ENCODE results near the gene GATA3.
"Not testable (repeated sequence)": the region's sequence is repeated elsewhere in the genome, so short reads cannot be mapped to it uniquely, and the experiment has no call there.

Gene GATA3

DNA sequence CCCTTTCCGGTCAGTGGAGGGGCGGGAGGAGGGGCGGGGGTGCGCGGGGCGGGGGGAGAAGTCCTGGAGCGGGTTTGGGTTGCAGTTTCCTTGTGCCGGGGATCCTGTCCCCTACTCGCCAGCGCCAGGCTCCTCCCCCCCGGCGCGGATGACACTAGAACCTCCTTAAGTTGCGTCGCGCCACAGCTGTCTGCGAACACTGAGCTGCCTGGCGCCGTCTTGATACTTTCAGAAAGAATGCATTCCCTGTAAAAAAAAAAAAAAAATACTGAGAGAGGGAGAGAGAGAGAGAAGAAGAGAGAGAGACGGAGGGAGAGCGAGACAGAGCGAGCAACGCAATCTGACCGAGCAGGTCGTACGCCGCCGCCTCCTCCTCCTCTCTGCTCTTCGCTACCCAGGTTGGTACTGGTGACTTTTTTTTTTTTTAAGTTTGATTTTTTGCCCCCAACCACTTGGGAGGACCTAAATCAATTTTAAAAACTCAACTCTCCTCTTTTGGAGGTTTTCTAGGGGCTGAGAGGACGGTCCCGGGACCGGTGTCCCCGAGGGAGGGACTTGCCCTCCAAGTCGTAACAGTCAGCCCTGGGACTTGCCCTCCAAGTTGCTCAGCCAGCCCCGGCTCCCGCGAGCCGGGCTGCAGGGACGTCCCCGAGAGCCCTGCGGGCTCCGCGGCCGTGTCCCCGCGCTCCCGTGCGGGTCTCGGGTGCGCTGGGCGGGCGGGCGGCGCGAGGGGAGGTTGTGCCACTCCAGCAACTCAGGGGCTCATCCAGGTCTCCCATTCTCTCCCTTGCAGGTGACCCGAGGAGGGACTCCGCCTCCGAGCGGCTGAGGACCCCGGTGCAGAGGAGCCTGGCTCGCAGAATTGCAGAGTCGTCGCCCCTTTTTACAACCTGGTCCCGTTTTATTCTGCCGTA, at the start of gene GATA3:
Gene GATA3, plus strand, starts transcription at position 195 of the 914 bp plus-strand sequence. CDS start 968 bp downstream, outside the sequence.
- peak; percentile 64 for DNase-seq

DNA sequence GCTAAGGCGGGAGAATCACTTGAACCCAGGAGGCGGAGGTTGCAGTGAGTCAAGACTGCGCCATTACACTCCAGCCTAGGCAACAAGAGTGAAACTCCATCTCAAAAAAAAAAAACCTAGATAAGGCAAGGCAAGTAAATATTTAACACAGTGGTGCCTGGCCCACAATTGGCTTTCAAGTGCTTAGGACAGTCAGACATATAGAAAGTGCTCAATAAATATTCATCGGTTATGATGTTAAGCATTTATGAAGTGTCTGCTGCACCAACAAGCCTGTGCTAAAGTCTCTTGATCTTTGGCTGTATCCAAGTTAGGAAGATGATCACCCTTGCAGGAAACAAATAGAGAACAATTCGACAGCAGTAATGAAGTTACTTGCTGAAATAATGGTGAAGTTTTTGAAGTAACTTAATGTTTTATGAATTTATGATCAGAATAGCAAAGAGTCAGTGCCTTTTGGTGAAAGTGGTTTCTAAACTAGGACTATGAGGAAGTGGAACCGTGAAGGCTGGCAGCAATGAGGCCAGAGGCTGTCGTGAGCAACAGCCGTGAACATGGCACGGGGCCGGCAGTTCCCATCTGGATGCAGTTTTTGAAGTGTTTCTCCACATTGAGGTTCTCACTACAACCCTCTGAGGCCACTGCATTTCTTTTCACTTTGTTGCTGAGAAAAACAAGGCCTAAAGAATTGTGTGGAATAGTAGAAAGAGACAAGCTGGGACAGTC, 48.1 kb upstream of the GATA3 start:
- no peak for DNase-seq

DNA sequence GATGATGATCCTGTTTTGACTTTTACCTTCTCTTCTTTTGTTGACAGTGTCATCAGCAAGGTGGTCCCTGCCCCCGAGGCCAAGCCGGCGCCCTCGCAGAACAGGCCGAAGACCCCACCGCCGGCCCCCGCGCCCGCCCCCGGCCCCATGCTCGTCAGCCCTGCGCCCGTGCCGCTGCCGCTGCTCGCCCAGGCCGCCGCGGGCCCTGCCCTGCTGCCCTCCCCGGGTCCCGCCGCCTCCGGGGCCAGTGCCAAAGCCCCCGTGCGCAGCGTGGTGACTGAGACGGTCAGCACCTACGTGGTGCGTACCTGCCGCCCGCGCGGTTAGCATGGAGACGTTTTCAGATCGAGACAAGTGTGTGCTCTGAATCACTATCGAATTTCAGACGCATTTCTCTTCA, 45.5 kb upstream of the GATA3 start:
- no peak for DNase-seq

DNA sequence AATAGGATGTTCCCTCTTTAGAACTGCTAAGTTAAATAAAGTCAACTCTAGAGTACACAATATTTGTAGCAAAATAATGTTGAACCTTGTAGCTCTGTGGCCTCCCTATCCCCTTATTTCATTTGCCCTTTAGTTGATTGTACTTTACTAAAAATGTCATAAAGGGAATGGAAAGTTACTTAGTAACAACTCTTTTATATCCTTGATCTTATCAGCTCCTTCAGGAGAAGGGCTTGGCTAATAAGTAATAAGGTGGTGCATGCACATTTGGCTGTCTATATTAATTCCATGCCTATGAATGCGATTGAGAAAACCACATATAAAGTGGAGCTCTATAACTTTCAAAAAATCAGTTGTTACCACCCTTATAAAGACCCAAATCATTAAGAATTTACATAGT, 41.5 kb upstream of the GATA3 start:
- no peak for DNase-seq

DNA sequence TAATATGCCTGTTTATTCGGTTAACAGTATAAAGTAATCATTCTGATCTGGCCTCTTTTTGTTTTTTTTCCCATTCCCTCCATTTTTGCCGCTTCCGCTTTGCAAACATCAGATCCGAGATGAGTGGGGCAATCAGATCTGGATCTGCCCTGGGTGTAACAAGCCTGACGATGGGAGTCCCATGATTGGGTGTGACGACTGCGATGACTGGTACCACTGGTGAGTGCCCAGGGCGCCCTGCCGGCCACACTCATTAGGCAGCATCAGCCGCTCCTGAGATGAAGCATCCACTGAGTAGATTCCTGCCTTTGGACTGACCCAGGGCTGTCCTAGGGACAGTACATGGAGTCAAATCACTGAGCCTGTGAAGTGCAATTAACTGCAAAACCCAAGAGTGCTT, 40.9 kb upstream of the GATA3 start:
- DNase-seq: no peak

DNA sequence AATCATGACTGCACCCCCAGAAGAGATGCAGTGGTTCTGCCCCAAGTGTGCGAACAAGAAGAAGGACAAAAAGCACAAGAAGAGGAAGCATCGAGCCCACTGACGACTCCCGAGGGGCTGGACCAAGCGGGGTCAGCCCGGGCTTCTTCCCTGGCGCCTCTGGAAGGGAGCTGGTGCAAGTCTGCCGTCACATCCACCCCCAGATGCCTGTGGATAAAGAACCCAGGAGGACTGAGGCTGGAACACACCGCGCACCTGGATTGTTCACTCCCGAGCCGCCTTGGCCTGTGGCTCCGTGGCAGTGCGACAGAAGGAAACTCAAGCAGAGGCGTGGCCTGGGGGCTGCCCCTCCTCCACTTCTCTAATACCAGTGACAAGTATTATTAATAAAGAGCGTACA, 39.8 kb upstream of the GATA3 start:
- no peak for DNase-seq

DNA sequence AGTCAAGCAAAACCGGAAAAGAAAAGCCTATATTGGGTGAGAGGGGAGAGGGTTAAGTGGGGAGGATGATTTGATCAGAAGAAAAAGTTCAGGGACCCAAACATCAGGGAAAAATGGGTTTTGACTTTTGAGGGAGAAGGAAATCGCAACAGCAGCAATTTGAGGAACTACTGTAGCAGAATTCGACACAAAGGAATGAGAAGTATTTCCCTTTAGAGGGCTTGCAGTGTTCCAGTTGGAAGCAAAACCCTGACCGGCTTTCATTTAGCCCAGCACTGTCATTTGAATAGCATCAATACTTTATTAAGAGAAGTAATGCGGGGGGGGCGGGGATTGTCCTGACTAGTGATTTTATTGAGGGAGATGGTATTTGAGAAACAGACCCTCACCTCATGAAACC, 37.2 kb upstream of the GATA3 start:
- no peak for DNase-seq

DNA sequence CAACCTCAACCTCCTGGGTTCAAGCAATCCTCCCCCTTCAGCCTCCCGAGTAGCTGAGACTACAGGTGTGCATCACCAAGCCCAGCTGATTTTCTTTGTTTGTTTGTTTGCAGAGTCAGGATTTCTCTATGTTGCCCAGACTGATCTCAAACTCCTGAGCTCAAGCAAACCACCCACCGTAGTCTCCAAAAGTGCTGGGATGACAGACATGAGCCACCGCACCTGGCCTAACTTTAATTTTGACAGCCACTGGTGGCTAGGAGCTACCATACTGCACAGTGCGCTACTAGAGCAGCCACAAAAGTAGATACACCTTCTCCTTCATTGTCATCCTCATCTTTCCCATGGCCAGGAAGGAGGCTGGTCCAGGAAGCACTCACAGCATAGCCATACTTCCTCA, 31.2 kb upstream of the GATA3 start:
- DNase-seq: no peak

DNA sequence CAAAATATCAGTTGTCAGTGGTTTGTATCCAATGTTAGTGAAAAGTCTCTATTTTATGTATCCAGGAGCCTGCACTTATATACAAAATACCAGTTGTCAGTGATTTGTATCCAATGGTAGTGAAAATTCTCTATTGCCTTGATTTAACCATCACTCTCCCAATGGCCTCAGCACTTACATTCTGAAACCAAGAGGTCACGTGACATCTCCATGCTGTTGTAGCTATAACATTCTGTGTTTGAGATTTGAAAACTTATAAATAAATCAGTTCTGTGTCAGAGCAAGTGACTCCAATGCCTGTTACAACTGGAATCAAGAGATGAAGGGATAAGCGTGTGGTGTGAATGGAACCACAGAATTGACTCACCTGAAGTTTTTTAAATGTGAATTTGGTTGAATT, 30.6 kb upstream of the GATA3 start:
- DNase-seq: no peak

DNA sequence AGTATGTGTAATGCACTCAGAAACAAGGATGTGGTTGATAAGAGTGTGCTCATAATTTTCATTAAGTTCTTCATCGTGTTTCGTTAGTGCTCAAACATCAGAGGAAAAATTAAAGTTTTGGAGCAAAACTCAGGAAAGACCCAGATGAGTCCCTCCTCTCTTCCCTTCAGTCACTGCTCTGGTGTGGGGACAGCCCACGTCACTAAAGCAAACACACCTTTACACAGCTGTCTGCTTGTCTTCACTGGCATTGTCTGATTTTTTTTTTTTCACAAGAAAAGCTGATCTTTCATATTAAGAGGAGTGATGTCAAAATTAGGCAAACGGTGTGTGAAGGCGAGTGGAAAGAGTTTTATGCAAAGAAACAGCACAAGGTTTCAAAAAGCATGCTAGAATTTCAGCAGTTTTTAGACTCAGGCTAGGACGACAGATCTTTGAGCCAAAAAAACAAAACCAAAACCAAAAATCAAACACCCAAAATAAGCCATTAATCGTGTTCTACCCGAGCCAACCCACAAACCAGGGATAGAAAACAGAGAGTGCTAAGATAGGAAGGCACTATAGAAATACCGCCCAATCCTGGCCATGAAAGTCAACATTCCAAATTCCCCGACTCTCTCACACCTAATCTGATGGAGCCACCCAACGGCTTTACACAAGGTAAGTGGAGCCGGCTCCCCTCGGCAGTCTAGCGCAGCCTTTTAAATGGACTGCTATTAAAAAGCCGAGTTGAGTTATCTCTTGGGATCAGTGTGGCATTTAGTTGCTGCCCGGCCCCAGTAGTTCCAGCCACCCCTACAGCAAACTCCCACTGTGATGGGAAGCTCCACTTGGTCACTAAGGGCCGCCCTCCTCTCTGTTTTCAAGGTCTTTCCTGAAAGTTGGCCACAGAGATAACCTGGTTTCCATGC, 27.9 kb upstream of the GATA3 start:
- DNase-seq: no peak

DNA sequence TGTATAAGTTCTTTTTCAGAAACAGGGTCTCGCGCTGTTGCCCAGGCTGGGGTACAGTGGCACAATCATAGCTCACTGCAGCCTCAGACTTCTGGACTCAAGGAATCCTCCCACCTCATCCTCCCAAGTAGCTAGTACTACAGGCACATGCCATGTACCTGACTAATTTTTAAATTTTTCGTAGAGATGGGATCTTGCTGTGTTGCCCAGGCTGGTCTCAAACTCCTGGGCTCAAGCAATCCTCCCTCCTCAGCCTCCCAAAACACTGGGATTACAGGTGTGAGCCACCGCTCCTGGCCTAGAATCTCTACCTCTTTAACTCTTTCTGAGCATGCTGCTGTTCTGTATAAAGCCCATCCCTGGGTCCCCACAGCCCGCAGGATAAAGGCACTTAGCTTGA, 23.3 kb upstream of the GATA3 start:
- not testable (repeated sequence) for DNase-seq

DNA sequence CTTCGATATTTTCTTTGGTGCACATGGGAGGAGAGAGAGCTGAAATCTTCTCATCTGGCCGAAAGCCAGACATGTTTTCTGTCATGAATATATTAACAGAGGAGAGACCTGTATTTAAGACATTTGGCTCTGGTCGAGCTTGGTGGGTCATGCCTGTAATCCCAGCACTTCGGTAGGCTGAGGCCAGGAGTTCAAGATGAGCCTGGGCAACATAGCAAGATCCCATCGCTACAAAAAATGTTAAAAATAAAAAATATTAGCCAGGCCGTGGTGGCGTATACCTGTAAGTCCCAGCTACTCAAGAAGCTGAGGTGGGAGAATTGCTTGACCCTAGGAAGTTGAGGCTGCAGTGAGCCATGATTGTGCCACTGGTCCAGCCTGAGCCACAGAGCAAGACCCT, 21.9 kb upstream of the GATA3 start:
- DNase-seq: no peak

DNA sequence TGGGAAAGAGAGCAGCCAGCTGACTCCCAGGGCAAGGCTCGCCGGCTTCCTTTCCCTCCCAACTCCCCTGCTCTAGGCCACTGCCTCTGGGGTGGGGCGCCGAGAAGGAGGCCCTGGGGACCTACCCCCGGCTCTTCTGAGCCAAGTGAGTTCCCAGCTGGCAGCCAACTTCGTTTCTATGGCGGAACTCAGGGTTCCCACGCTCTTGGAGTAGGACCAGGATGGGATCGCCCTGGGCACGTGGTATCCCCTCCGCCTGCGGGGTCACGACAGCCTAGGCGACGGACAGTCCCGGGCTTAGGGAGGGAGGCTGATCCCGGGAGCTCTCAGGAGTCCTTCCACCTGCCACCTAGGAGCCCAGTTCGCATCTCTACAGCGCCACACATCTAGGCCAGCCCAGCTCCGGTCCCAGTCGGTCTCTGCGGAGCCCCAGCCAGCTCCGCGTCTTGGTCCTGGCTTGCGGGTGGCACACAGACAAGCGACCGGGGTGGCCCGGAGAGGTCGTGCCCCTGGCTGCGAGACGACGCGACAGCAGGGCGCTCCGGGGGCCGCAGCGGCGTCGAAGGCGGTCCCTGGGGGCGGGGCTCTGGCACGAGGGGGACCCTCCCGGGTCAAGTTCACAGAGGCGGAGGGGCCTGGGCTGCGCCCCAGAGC, 20.5 kb upstream of the GATA3 start:
- DNase-seq: no peak

DNA sequence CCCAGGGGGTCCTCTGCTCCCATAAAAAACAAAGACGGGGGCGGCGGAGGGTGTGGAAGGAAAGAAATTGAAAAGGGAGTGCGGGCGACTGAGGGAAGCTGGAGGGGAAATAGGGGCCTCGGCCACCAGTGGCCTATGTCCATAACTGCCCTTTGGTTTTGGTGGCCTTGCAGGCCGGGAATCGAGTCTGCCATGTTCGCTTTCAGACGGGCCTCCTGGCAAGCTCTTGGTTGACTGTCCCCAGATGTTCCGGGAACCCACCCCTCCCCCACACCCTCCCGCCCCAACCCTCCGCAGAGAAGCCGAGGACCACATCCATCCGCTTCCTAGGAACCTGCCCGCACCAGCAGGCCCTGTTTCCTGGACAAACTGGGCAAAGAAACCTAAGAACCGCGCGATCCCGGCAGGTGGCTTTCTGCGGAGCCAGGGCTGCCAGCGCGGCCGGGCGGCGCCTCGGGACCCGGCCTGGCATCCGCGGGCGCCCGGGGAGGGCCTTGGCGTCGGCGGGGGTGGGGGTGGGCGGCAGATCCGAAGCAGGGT, 20.0 kb upstream of the GATA3 start:
- no peak for DNase-seq

DNA sequence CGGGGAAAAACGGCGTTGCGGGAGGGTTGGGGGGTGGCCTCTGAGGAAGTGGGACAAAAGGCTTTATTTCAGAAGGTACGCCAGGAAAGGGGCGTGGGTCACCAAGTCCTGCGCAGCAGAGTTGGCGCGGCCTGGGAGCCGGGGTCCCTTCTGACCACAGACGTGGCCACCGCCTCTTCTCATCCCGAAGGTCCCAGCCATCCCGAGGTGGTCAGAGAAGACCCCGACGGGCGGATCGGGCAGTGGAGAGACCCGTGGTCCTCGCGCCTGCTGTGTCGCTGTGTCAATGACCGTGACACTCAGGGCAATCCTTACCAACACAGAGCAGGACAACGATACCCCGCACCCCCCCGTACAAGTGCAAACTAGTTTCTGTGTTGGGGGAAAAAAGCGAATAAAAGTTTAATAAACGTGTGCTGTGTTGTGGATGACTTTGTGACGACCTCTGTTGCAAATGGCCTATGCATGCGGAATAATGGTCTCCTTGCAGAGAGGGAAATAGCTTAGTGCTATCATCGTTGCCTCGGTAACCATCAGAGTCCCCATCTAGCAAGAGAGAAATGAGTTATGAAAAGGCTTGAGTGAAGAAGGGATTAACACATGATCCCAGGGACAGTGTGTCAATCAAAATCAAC, 19.4 kb upstream of the GATA3 start:
- no peak for DNase-seq

DNA sequence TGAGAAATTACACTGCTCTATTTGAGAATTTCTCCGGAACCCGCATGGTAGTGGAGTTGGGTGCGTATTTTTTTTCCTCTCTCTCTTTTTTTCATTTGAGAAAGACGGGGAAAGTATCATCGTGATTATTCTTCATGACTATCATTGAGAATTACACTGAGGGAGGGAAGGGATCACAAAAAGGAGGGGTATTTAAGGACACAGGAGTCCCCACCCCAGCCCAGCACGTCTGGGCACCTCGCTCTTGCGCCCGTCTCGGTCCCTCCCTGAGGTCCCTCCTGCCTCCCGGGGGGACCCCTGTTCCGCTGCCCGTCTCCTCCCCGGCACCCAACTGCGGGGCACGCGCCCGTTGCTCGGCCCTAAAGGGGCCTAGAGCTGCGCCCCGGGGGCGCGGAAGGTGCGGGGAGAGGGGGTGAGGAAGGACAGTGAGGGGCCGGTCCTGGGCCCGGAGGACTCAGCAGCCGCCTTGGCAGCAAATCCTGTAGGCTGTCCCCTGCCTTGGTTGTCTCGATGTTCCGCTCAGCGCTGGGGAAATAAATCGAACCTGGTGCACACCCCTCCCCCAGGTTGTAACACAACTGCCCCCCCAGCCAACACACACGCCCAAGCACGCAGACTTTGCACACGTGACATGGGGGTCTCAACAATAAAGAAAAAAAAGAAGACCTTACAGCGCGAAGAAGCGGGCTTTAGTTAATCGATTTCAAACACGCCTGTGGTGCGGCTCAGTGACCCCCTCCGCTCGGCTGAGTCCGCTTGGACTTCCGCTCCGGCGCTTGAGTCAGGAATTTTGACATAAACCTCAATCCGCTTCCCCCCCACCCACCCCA, 18.6 kb upstream of the GATA3 start:
- no peak for DNase-seq

DNA sequence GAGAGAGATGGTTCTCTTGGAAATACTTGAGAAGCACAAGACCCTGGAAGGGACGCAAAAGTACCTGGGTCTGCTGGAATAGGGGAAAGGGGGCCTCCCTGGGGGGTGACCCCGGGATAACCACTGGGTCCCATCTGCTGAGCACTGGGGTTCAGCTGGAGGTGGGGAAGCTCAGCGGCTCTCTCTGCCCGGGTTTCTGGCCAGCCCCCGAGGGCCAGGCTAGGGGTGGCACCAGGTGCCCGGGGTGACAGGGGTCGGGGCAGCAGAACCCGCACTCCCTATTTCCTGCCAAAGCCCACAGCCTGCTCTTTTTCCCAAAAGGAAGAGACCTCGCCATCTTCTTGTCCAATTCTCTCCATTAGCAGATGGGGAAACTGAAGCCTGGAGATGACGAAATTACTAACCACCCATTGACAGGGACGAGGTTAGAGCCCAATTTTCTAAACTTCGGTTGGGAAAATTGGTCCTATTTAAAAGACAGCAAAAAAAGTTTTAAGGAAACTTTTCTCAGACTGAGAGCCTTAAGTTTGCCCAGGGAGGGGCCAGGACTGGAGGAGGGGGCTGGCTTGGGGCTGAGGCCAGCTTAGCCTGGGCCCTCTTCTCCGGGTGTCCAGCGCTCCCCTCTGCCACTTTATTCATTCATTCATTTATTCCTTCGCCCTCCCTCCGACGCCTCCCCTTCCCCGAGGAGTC, 17.8 kb upstream of the GATA3 start:
- no peak for DNase-seq

DNA sequence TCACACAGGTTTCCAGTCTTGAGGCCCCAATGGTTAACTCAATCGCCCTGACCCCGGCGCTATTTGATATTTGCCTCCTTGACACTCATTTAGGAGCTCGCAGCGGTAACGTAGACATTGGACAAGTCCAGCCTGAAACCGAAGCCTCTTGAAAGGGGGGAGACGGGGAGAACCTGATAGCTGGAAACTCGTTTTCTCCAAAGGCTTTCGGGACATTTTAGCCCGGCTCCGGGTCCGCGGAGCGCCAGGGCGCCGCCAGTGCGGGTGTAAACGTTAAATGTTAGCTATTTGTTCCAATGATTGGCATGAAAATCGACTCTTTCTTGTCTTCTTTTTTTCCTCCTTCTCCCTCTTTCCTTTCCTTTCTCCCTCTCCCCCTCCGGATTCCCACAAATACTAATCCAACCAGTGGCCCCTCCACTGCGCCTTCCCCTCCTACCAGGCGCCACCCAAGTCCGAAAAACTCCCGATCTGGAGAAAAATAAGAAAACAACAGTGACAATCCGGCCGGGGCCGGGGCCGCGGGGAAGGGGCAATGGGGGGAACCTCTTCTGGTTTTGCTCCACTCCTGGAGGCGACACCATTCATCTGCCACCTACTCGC, 17.2 kb upstream of the GATA3 start:
- no peak for DNase-seq

DNA sequence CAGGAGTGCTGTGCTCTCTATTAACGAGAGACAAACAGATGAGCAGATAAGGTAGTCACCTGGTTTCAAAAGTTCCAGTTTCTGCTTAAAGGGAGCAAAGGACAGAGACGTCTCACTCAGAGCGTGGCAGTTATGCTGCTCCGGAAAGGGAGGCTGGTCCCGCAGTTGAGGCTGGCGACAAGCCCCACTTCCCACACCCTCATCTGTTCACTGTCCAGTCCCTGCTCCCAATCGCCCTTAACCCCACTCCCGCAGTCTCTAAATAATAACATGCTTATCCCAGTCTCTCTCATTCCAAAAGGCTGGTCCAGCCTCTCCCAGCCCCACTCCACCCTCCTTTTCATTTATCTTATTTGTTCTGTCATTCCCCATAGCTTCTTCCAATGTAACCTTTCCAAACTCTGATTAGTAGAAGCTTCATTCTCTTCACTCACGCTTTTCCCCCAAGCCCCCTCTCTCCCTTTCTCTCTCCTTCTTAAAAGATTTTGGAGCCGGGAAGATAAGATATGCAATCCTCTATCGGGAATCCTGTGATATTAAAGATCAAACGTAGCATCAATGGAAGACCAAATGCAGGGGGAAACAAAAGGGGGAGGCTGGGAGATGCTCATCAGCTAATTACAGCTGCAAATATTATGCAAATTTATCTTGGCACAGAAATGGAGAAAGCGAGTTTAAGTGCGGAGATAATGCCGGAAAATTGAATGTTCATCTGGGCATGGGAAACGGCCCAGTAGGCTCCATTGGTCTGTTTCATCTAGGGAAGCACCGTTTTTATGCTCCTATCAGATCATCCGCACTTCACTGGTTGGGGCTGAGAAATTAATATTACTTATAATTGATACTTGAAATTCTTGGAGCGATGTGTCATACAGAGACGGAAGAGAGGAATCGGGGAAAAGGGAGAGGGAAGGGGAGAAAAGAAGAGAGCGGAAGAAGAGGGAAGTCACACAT, 16.3 kb upstream of the GATA3 start:
- no peak for DNase-seq

Data from NK-92 treated with Interleukin-12 subunit alpha and Interleukin-12 subunit beta, amount 100 ng/mL, for 24 hours (cell line).